HG02610 (cell line): ENCODE measurements around the gene FAM107B.

Experiments
- ATAC-seq: cut with Tn5 transposase; IDR thresholded peaks from one replicate; pipeline ENCODE4 v1.9.1; 2021; ENCODE audit warnings: mild to moderate bottlenecking, moderate library complexity; ENCODE audit not compliant: unreplicated experiment

FAM107B gene

GRCh38 chr10:14519785-14520184, 254.9 kb downstream of the FAM107B start:
- ATAC-seq: no peak

GRCh38 chr10:14518149-14518548, 256.5 kb downstream of the FAM107B start:
- no peak for ATAC-seq

DNA sequence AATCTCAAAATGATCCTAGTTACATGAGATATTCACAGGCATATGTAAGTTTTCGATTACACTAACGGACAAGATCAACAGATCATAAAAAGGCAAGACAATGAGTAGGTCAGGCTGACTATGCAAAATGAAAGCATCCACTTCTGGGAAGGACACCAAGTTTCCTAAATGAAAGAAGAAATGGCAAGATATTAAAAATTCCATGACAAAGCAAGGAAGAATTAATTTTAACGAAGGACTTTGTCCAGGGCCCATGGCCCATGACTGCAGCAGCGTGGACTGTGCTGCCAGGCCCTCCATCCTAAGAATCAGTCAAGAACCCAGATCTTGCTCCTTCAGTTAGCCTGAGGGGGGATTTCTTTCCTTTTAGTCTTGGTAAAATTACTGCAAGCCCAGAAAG, 261.6 kb downstream of the FAM107B start:
- no peak for ATAC-seq

GRCh38 chr10:14510346-14510745, 264.4 kb downstream of the FAM107B start:
- ATAC-seq: no peak

- ATAC-seq: no peak
Measured at GRCh38 chr10:14508725-14509124, 266.0 kb downstream of the FAM107B start.

DNA sequence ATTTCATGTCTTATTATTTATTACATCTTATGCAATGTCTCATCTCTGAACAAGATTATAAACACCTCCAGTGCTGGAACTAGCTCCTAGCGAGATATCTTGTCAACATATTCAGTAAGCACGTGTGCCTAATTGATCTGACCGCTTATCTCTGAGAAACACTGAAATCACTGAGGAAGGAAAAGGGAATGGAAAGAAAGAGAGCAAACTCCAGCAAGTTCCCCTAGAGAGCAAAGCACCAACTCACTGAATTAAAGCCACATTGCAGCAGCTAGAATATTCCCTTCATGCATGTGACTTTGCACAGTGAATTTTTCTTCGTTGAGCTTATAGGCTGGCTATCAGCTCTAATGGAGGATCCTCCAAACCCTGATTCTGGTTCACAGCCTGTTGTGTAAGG, 266.9 kb downstream of the FAM107B start:
- no peak for ATAC-seq

DNA sequence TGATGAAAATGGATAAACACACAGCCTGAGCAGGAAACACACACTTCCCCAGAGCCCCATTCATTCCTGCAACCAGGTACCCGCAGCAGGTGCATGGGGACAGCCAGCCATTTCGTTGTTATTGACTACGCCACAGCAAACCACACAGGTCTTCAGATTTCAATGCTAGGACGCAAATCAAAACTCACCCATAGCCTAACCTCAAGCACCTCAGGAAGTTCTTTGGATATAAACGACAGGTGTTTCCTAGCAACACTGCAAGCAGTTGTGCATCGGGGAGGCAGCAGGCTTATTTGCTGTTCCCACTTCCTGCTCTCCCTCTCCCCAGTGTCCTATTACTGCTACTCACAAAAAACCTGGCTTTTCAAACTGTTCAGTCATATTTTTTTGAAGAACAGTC, 267.5 kb downstream of the FAM107B start:
- no peak for ATAC-seq

DNA sequence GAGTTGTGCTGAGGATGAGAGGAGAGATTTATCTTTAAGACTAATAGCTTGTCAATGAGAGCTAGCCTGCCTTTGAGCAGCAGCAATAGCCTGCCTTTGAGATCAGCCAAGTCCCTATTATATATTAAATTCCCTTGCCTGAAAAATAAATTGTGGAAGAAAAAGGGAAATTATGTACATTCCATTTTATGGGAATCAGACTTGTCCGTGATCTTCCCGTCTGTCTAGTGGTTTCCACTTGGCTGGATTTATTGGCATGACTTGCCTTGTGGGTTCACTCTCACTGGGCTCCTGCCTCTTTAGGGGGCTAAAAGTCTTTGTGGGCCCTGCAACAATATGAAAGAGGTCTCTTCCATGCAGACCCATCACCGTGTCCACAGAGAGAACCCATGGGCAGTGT, 272.3 kb downstream of the FAM107B start:
- ATAC-seq: no peak

DNA sequence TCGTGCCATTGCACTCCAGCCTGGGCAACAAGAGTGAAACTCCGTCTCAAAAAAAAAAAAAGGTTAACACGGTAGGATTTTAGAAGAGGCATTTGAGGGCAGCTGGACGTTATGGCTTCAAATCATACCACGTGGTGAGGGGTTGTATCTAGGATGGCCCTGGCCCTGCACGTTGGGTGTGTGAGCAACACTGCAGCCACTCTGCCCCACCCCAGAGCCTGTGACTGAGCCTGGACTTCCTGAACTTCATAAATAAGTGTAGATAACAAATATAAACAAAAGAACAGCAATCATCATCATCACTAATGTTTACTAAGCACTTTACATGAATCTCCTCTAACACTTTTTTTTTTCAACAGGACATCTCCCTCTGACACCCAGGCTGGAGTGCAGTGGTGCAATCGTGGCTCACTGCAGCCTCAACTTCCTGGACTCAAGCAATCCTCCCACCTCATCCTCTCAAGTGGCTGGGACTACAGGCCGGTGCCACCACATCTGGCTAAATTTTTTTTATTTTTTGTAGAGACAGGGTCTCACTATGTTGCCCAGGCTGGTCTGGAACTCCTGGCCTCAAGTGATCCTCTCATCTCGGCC, 274.4 kb downstream of the FAM107B start:
- ATAC-seq: no peak

- no peak for ATAC-seq
Measured at GRCh38 chr10:14499601-14499904, 275.1 kb downstream of the FAM107B start.

GRCh38 chr10:14498326-14498725, 276.4 kb downstream of the FAM107B start:
- no peak for ATAC-seq

DNA sequence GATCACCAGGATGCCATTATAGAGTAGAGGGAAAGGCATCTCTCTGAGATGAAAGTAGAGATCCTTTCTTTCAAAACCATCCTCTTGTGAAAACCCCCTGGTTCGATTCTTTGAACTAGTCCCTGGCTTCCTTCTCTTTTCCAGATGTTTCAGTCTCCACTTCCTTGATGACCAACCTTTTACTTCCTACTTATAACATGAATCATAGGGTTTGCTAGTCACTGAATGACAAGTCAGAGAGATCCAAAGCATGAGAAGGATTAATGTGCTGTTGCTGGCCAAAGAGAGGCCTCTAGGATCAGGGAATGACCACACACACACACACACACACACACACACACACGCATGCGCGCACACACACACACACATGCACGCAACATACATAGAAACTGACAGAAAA, 282.9 kb downstream of the FAM107B start:
- no peak for ATAC-seq

- ATAC-seq: no peak
Measured at GRCh38 chr10:14489522-14490177, 285.0 kb downstream of the FAM107B start.

- ATAC-seq: no peak
Measured at GRCh38 chr10:14487488-14487883, 287.2 kb downstream of the FAM107B start.

GRCh38 chr10:14486777-14487487, 287.8 kb downstream of the FAM107B start:
- no peak for ATAC-seq

DNA sequence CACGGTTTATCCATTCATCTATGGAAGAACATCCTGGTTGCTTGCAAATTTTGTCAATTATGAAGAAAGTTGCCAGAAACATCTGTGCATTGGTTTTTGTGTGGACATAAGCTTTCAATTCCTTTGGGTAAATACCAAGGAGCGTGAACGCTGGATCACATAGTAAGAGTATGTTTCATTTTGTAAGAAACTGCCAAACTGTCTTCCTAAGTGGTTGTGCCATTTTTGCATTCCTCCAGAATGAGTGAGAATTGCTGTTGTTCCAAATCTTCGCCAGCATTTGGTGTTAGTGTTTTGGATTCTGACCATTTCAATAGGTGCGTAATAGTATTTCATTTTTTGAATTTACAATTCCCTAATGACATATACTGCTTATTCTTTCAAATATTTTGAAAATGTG, 288.7 kb downstream of the FAM107B start:
- no peak for ATAC-seq

DNA sequence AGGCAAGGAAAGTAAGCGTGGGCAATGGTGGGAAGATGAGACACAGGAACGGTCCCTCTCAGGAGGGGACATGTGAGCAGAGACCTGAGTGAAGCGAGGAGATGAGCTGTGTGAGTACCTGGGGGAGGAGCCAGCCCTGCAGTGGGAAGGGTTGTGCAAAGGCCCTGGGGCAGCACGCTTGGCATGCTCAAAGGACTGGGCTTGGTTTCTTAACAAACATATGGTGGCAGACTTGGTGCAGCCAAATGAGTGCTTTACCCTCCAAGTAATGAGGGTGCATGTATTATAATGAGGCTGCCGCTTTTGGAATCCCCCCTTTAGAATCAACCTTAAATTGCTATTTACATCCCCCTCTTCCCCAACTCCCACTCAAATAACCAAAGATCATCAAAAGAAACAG, 291.3 kb downstream of the FAM107B start:
- ATAC-seq: no peak

GRCh38 chr10:14481752-14482151, 292.9 kb downstream of the FAM107B start:
- ATAC-seq: no peak

DNA sequence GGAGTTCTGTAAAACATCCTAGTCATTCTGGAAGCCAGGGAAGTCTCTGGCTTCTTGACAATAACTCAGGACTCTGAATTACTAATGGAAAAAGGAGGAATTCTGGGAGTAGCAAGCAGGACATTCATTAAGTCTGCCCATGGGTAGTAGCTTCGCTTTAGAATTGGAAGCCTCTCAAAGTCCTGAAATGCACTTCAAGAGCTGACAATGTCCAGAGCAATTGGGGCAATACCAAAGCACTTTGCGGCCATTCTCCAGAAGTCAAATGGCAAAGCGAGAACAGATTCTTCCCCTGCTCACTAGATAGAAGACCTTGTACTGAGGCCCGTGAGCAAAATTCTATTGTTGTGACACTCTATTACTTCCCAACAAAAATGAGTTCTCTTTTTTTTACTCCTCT, 293.7 kb downstream of the FAM107B start:
- ATAC-seq: no peak

GRCh38 chr10:14478604-14479003, 296.1 kb downstream of the FAM107B start:
- no peak for ATAC-seq

GRCh38 chr10:14478201-14478600, 296.5 kb downstream of the FAM107B start:
- ATAC-seq: no peak

- ATAC-seq: no peak
Measured at GRCh38 chr10:14477408-14477710, 297.3 kb downstream of the FAM107B start.
